Measurements from ENCODE around the gene RAD51B. TPM values are rescaled to one million over a fixed set of nuclear protein-coding genes. Genes with fewer than 3 reads are reported as not detected.

The RAD51B gene
- total RNA-seq, 1 donor from 2014 or later, result 3.8 TPM

- no peak for DNase-seq (ENCODE audit: low spot score)
- intact Hi-C loops (cut with DNase I), result loop anchor here (5.0 kb wide), 1 partner anchor 46 kb away; no protein-coding TSS in a partner anchor
Measured at GRCh38 chr14:68636597-68636996, 817.0 kb downstream of the RAD51B start.

- DNase-seq (ENCODE audit: low spot score), result peak; percentile 75
Measured at GRCh38 chr14:68637106-68638021, 817.8 kb downstream of the RAD51B start.

DNA sequence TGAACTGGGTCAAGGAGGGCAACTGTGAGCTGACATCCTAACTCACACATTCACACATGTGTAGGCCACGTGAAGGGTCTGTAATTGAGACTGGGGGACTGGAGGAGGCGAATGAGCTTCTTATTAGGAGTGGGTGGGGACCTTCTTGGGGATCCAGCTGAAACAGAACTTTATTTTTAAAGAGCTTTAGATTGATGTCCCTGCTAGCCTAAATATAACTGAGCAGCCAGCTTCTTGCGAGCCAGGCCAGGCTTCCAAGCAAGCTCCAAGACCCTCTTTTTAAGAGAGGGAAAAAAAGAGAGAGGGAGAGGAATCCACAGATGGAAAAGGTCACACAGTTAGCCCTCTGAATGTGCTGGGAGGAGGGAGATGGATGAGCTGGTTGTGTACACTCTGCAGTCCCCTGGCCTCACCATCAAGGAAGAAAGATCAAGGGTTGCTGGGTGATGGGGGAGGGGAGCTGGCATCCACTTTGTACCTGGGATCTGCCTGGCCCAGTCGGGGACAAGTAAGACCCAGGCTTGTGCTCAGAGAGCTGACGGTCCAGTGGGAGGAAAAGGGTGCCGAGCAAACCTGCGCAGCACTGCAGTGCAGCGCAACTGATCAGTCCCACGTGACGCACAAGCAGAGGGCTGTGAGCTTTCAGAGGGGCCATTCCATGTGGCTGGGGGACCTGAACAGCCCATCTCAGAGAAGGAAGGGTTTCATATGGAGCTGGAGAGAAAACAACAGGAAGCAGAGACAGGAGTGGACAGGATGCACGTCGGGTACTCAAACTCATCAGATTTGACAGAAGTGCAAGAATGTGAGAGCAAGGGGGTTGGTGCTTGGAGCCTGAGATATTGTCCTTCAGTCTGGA lies 818.8 kb downstream of the RAD51B start:
- intact Hi-C loops (cut with DNase I), result loop anchor here (5.0 kb wide), 1 partner anchor 44 kb away; no protein-coding TSS in a partner anchor
- DNase-seq (ENCODE audit: low spot score), result peak; percentile 76

More at GRCh38 chr14:68637106-68638021, 817.8 kb downstream of the RAD51B start:
- intact Hi-C loops (cut with DNase I), result loop anchor here (5.0 kb wide), 1 partner anchor 45 kb away; no protein-coding TSS in a partner anchor

- intact Hi-C loops (cut with DNase I), result loop anchor here (5.0 kb wide), 1 partner anchor 43 kb away; no protein-coding TSS in a partner anchor
- DNase-seq (ENCODE audit: low spot score), result peak; percentile 47
Measured at GRCh38 chr14:68639000-68639757, 819.6 kb downstream of the RAD51B start.

DNA sequence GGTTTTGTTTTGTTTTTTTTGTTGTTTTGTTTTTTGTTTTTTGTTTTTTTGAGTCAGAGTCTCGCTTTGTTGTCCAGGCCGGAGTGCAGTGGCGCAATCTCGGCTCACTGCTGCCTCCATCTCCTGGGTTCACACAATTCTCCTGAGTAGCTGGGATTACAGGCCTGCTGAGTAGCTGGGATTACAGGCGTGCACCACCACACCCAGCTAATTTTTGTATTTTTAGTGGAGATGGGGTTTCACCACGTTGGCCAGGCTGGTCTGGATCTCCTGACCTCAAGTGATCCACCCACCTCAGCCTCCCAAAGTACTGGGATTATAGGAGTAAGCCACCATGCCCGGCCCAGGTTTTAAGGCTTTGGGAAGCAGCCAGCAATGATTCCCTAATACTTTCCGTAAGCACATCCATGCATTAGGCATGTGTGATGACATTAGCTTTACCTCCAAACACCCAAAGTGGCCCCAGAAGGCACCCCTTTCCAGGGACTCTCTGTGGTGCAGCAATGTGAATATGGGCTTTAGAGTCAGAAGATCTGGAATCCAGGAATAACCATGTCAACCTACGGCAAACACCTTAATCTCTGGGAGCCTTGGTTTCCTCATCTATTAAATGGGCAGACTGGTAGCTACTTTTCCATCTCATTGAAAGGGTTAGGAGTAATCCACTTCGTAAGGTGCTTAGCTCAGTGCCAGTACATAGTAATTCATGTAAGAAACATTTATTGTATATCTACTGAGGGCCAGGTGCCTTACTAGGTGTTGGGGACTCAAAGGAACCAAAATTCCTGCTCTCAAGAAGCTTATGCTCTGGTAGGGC lies 820.4 kb downstream of the RAD51B start:
- no peak for DNase-seq (ENCODE audit: low spot score)
- intact Hi-C loops (cut with DNase I), result loop anchor here (5.0 kb wide), 1 partner anchor 42 kb away; no protein-coding TSS in a partner anchor

GRCh38 chr14:68643673-68644072 lies 824.1 kb downstream of the RAD51B start:
- intact Hi-C loops (cut with DNase I), result no loop called here
- DNase-seq (ENCODE audit: low spot score), result no peak

- intact Hi-C loops (cut with DNase I), result no loop called here
Measured at GRCh38 chr14:68644101-68644500, 824.5 kb downstream of the RAD51B start.

GRCh38 chr14:68645371-68645770 lies 825.8 kb downstream of the RAD51B start:
- no peak for DNase-seq (ENCODE audit: low spot score)
- intact Hi-C loops (cut with DNase I), result no loop called here

More at GRCh38 chr14:68644101-68644500, 824.5 kb downstream of the RAD51B start:
- DNase-seq (ENCODE audit: low spot score), result peak; percentile 74

DNA sequence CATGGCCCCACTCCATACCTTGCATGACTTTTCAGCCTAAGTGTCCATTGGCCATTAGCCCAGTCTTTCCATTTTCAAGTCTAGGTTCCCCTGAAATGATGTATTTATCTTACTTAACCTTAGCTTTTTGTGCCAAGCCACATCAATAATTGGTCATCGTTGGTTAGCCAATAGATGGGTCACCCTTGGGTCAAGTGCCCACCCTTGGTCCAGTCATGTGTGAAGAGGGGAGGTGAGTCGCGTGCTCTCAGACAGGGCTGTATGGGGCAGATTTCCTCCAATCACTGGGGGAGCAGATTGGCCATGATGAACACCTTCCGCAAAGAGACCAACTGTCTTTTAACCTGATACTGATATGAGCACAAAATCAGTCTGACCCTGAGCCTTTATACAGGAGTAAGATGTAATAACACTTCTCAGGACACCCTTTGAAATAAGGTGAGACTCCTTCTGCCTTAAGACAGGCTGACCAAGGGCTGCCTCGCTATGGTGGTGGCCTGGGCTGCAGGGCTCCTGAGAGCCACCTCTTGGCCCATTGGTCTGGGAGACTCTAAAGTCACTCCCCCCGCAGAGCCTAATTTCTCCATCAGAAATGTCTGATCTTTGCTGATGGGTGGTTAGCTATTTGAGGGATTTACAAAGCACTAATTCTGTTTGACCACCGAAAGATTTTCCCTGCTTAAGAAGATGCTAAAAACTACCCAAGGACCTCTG lies 830.1 kb downstream of the RAD51B start:
- intact Hi-C loops (cut with DNase I), result no loop called here
- no peak for DNase-seq (ENCODE audit: low spot score)

DNA sequence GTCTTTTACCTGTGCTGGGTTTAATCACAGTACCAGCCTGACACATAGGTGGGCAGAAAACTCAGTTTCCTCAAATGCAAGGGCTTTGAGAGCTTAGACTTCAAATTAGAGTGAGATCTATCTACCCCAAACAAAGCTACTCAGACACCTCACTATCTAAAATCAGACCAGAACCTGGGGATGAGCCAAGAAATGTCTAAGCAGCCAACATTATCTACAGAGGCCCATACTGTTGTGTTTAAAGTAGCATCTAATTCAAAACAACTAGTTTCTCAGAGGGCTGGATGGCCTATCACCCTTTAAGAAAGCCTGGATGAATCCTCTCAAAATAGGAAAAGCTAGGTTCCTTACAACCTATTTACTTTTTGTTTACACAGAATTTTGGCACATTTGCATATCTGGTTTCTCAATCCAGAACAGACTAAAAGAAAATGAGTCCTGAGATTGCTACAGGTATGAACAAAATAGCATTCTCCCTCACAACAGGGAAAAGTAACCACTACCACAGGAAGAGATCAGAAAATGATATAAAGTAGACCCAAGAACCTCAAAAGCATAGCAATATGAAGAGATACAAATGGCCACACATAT lies 830.9 kb downstream of the RAD51B start:
- DNase-seq (ENCODE audit: low spot score), result no peak
- intact Hi-C loops (cut with DNase I), result no loop called here

- intact Hi-C loops (cut with DNase I), result no loop called here
- no peak for DNase-seq (ENCODE audit: low spot score)
Measured at GRCh38 chr14:68651075-68651474, 831.5 kb downstream of the RAD51B start.

- peak; percentile 73 for DNase-seq (ENCODE audit: low spot score)
- intact Hi-C loops (cut with DNase I), result no loop called here
Measured at GRCh38 chr14:68651652-68652432, 832.3 kb downstream of the RAD51B start.

DNA sequence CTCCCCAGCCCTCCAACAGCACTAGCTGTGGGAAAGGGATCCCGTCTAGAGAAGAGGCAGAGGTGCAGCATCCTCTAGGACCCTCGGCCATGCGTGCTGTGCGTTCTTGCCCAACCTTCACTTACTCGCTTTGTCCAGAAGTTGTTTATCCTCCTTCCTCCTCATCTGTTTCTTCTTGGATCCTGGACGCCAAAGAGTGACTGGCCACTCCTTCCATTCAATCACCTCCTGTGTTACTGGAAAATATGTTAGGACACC lies 832.8 kb downstream of the RAD51B start:
- intact Hi-C loops (cut with DNase I), result no loop called here
- DNase-seq (ENCODE audit: low spot score), result peak; percentile 50

DNA sequence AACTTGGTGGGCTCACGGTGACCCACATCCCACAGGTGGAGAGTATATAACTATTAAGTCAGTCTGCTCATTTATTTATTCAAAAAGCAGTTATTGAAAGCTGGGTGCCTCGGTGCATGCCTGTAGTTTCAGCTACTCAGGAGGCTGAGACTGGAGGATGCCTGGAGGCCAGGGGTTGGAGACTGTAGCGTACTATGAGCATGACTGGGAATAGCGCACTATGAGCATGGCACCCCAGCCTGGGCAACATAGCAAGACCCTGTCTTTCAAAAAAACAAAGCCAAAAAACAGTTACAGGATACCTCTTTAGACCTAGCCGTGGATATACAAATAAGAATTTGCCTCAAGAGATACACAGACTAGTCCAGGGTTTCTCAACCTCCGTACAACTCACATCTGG lies 833.5 kb downstream of the RAD51B start:
- intact Hi-C loops (cut with DNase I), result no loop called here
- peak; percentile 49 for DNase-seq (ENCODE audit: low spot score)

DNA sequence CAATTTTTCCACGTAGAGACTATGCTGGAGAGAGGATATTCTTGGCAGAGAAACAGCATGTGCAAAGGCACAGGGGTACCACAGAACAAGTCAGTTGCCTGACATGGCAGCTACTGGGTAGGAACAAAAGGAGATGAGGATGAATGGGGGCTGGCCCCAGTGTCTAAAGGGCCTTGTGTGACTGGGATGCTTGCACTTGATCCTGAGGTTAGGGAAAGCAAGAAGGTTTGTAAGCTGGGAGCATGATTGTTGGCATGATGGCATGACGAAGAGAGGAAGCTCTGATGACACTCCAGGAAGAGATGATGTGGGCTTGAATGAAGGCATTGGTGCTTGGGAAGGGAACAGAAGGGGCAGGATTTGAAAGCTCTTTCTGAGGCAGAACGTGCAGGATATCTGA lies 834.2 kb downstream of the RAD51B start:
- intact Hi-C loops (cut with DNase I), result no loop called here
- DNase-seq (ENCODE audit: low spot score), result peak; percentile 36

DNA sequence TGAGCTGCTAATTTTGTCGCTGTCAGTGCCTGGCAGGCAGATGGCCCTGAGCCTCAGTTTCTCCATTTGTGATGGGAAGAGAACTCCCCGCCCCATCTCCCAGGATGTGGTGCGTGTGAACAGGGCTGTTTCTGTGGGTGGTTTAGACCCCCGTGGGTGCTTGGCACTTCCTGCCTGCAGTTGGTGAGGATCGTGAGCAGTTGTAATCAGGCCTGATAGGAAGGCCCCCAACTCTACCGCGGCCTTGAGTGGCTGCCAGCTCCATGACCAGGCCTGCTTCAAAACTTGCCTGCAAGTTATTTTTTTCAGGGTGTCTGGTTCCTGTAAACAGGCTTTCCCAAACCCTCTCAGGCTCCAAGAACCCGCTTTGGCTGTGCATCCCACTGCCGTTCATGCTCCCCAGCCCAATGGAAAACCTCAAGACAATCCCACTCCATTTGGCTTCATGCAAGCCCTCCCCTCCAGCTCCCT lies 834.9 kb downstream of the RAD51B start:
- DNase-seq (ENCODE audit: low spot score), result peak; percentile 31
- intact Hi-C loops (cut with DNase I), result no loop called here
